ENCODE data around the gene OR6C68. TPM values are rescaled to one million over a fixed set of nuclear protein-coding genes. Genes with fewer than 3 reads are reported as not detected.

OR6C68 gene
- total RNA-seq, 1 experiment from 2014 or later, result not detected

Other genes with a start within 250 kb of the OR6C68 start
- not detected in 2 replicates for gene OR6C74, start 247.8 kb upstream of the OR6C68 start, total RNA-seq (2014; rRNA removed; shearing (Covaris generic); ENCODE audit: low replicate concordance)
- not detected in 2 replicates for gene OR6C6, start 195.8 kb upstream of the OR6C68 start, total RNA-seq (2014; rRNA removed; shearing (Covaris generic); ENCODE audit: low replicate concordance)
- gene OR6C1, start 178.0 kb upstream of the OR6C68 start, total RNA-seq (2014; rRNA removed; shearing (Covaris generic); ENCODE audit: low replicate concordance), result not detected in 2 replicates
- not detected in 2 replicates for gene OR6C3, start 161.6 kb upstream of the OR6C68 start, total RNA-seq (2014; rRNA removed; shearing (Covaris generic); ENCODE audit: low replicate concordance)
- gene OR6C75, start 129.4 kb upstream of the OR6C68 start, total RNA-seq (2014; rRNA removed; shearing (Covaris generic); ENCODE audit: low replicate concordance), result not detected in 2 replicates
- not detected in 2 replicates for gene OR6C65, start 91.8 kb upstream of the OR6C68 start, total RNA-seq (2014; rRNA removed; shearing (Covaris generic); ENCODE audit: low replicate concordance)
- not detected in 2 replicates for gene OR6C76, start 66.1 kb upstream of the OR6C68 start, total RNA-seq (2014; rRNA removed; shearing (Covaris generic); ENCODE audit: low replicate concordance)
- gene OR6C2, start 48.3 kb upstream of the OR6C68 start, total RNA-seq (2014; rRNA removed; shearing (Covaris generic); ENCODE audit: low replicate concordance), result not detected in 2 replicates
- gene OR6C70, start 22.2 kb upstream of the OR6C68 start, total RNA-seq (2014; rRNA removed; shearing (Covaris generic); ENCODE audit: low replicate concordance), result not detected in 2 replicates
- not detected in 2 replicates for gene OR6C4, start 57.2 kb downstream of the OR6C68 start, total RNA-seq (2014; rRNA removed; shearing (Covaris generic); ENCODE audit: low replicate concordance)
- gene OR2AP1, start 80.1 kb downstream of the OR6C68 start, total RNA-seq (2014; rRNA removed; shearing (Covaris generic); ENCODE audit: low replicate concordance), result not detected in 2 replicates
- gene OR10P1, start 144.5 kb downstream of the OR6C68 start, total RNA-seq (2014; rRNA removed; shearing (Covaris generic); ENCODE audit: low replicate concordance), result not detected in 2 replicates
- 18.8 and 27.4 TPM in 2 replicates for gene ITGA7, start 215.5 kb downstream of the OR6C68 start, total RNA-seq (2014; rRNA removed; shearing (Covaris generic); ENCODE audit: low replicate concordance)
- 75.7 and 97.6 TPM in 2 replicates for gene BLOC1S1, start 223.7 kb downstream of the OR6C68 start, total RNA-seq (2014; rRNA removed; shearing (Covaris generic); ENCODE audit: low replicate concordance)
- gene RDH5, start 228.0 kb downstream of the OR6C68 start, total RNA-seq (2014; rRNA removed; shearing (Covaris generic); ENCODE audit: low replicate concordance), result 3.1 and 5.0 TPM in 2 replicates
- gene CD63, start 236.6 kb downstream of the OR6C68 start, total RNA-seq (2014; rRNA removed; shearing (Covaris generic); ENCODE audit: low replicate concordance), result 1,474 and 1,678 TPM in 2 replicates